COR-L47 (cell line): ENCODE results near the gene ABLIM2.
"Not testable (repeated sequence)": the region's sequence is repeated elsewhere in the genome, so short reads cannot be mapped to it uniquely, and the experiment has no call there.

Experiments used
- DNase-seq: peaks from one replicate; lab custom pipeline; 2025; lab: John Stamatoyannopoulos, UW

The ABLIM2 gene

DNA sequence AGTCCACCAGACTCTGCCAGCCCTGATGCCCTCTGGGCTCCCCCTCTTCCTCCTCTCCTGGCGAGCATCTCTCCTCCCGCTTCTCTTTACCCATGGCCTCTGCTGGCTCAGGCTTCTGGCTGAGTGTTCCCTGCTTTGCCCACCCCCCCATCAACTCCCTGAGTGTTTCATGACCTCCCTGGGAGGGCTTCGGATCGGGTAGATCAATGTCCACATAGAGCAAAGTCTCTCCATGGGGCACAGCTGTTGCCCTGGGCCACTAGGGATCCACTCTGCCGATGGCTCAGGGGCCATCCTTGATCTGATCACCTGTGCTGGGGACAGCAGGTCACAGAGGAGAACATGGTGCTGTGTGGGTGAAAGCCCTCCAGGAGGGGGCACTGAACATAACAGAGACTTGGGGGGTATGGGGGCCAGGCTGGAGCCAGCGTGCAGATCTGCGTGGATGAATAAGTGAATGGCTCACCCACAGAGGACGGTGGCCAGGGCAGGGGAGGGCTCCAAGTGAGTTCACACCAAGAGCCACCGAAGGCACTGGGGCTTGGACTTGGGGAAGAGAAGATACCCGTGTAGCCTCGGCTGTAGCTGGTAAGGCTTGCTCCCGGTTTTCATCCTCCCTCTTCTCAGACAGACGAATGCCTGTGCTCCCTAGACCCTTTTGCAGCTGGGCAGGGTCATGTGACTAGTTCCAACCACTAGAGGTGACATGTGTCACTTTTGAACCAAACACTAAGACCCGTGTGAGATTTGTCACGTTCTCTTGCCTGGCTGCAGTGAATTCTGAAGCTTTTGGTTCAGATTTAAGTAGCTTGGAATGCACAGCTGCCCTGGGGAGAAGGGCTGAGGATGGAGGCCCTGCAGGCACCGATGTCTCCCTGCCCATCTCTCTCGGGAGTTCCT, 195.8 kb downstream of the ABLIM2 start:
- DNase-seq, result no peak

- no peak for DNase-seq
Measured at GRCh38 chr4:7960790-7961655, 197.6 kb downstream of the ABLIM2 start.

DNA sequence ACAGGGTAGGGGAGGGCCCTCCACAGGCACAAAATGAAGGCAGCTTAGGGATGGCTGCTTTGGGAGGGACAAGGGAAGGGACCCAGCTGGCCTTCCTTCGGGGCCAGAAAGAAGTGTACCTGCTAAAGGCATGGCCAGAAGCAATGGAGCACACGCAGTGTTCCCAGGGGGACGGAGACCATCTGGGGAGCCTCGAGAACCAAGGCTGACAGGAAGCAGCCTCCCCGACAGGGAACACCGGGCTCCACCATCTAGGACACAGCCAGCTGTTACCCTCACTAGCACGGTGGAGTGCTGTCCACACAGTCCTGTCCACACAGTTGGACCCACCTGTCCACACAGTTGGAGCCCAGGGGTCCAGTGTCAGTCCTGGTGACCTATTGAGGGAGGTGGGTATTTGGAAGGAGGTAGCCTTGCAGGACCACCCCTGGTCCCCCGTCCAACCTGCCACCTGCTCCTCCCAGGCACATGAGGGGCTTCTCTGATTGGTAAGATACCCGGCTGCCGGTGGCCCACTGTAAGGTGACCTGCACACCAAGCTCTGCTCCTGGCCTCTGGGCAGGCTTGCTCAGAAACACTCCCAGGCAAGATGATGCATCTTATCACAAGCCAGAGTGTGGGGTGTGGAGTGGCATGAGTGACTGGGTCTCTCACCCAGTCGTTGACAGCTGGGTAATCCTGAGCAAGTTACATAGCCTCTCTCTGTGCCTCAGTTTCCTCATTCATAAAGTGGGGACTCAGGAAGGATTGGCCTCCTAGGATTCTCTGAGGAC, 198.4 kb downstream of the ABLIM2 start:
- DNase-seq, result no peak

DNA sequence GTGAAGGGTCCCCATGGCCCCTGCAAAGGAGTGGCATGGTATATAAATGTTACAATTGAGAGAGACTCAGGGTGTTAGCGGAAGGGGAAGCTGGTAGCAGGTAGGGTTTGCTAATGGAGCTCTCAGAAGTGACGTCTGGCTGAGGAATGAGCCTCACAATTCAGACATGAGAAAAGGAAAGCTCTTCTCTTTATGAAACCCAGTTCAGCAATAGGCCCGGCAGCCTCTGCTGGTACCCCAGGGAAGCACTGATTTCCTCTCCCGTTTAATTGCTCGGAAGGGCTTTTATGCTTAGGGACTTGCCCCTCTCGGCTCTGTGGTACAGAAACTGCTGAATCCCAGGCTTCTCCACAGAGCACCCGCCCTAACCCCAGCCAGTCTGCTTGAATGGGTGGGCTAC, 199.5 kb downstream of the ABLIM2 start:
- no peak for DNase-seq

GRCh38 chr4:7956934-7957656, 201.5 kb downstream of the ABLIM2 start:
- no peak for DNase-seq

DNA sequence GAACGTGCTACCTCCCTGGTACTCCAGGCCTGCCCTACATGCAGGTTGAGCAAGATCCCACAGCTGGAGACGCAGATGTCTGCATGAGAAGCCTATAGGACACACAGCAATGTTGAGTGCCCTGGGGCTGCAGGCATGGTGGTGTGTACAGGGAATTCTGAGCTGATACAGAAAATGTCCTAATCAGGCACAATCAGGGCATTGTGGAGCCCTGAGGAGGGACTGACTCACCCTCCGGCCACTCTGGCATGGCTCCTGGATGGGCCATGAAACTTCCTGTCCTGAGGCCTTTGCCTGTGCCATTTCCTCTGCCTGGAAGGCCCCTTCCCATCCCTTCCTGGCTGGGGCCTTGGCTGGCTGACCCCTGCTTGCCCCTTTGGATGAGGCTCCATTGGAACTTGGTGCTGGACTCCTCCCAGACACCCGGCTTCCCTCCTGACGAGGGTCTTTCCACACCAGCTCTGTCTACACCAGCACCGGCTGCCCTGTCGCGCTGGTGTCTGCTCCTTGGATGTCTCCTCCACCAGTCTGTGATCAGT, 202.3 kb downstream of the ABLIM2 start:
- DNase-seq, result no peak

- no peak for DNase-seq
Measured at GRCh38 chr4:7955393-7955792, 203.2 kb downstream of the ABLIM2 start.

DNA sequence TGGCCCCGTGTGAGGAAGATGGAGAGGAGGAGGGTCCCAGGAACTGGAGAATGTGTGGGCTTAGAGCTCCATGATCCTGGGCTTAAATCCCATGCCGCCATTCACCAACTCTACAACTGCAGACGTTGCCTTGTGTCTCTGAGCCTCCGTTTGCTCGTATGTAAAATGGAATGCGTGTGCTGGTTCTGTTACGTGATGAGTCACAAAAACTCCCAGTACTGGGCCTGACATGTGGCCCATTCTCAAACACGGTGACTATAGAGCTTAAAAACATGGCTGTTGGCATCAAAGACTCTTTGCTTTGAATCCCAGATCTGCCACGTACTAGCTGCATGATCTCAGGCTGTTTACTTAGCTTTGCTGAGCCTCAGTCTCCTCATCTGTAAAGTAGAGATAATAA, 206.0 kb downstream of the ABLIM2 start:
- no peak for DNase-seq

GRCh38 chr4:7950301-7951092, 208.1 kb downstream of the ABLIM2 start:
- no peak for DNase-seq

DNA sequence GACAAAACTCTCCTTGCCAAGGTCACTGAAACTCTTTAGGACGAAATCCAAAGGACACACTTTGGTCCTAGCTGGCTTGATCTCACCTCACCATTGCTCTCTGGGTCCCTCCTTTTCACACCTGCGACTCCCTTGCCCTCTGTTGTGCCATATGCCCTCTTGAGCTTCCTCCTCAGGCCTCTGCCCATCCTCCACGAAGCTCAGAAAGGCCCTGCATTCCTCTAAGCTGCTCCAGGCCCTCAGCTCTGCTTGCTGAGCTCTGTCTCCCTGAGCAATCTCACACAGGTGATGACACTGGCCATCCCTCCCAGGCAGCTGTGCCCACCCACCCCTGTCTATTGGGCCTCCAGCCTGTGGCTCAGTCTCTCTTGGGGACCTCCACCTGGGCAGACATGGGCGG, 208.9 kb downstream of the ABLIM2 start:
- no peak for DNase-seq

DNA sequence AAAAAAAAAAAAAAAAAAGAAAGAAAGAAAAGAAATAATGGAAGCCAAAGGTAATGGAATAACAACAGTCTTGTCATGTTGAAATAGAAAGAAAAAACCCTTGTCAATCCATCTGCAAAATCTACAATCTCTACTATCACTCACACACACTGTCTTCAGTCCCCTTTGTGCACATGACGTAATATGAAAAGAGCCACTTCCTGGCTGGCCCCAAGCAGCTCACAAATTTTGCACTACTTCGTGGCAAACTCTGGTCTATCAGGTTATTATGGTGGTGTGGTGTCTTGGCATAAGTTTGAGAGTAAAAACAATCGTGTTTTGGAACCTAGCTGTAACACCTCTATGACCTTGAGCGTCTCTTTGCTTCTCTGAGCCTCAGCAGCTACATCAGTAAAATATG, 210.7 kb downstream of the ABLIM2 start:
- no peak for DNase-seq

GRCh38 chr4:7945709-7946380, 212.8 kb downstream of the ABLIM2 start:
- DNase-seq, result no peak

DNA sequence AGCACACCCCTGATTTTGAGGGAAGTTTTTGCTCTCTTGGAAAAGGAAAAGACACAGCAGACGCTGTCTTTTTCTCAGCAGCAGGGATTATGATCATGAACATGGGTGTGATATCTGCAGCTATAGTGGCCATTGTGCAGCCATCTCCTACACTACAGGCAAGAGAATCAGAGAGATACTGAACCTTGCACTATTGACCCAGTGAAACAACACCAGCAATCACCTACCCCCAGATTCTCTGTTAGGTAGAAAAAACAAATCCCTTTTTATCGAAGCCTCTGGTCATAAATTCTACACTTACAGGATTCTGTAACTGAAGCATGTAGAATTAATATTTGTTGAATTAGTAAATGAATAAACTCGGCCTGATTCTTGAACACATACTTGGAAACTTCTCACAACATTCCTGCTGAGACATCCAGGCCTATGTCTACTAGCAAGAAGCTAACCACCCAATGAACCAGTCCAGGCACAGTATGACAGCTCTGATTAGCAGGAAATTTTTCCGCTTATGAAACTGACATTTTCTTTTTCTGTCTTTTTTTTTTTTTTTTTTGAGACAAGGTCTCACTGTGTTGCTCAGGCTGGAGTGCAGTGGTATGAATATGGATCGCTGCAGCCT, 213.9 kb downstream of the ABLIM2 start:
- no peak for DNase-seq

- DNase-seq, result not testable (repeated sequence)
Measured at GRCh38 chr4:7943688-7944087, 214.9 kb downstream of the ABLIM2 start.

- DNase-seq, result no peak
Measured at GRCh38 chr4:7943211-7943610, 215.4 kb downstream of the ABLIM2 start.

DNA sequence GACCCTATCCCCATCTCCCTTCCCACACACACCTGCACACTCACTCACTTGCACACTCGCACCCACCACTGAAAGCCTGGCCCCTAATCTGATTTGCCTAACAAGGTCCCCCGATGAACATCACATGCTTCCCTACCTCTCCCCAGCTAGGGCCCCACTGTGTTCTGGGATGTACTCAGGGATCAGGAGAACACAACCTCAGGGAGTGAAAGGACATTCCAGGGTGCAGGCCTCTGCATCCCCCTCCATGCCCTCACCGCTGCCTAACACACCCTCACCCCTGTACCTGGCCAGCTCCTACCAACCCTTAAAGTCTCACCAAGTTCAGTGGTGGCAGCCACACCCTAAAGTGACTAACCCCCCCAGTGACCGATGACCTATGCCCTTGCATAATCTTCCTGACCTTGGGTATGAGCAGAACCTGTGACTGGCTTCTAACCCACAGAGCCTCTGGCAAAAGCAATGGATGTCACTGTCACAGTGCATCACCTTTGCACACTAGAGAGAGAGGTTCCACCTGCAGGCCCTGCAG, 216.6 kb downstream of the ABLIM2 start:
- no peak for DNase-seq

GRCh38 chr4:7941111-7941964, 217.3 kb downstream of the ABLIM2 start:
- no peak for DNase-seq
